HAP-1 (cell line): ENCODE data around the gene PTOV1.

Source experiments
- DNase-seq, 2 experiments: peaks; one replicate each; pipeline ENCODE4 v3.0.0-alpha.2; 2016 to 2020; ENCODE audit warnings: low spot score in 2 of 2
- H3K27me3 ChIP-seq: fragments of 250-450 bp; sonication (Bioruptor Pico); 2 replicates; pipeline ENCODE4 v1.5.1; 2020; ENCODE audit warnings: low read depth, mild to moderate bottlenecking, moderate library complexity
- H3K36me3 ChIP-seq: fragments of 250-450 bp; sonication (Bioruptor Pico); replicated peaks from 2 replicates; pipeline ENCODE4 v1.5.1; 2020; ENCODE audit warnings: mild to moderate bottlenecking
- H3K4me1 ChIP-seq: fragments of 250-450 bp; sonication (Bioruptor Pico); 2 replicates; pipeline ENCODE4 v1.5.1; 2020; ENCODE audit warnings: mild to moderate bottlenecking
- H3K4me3 ChIP-seq: fragments of 250-450 bp; sonication (Bioruptor Pico); 2 replicates; pipeline ENCODE4 v1.5.1; 2020; ENCODE audit warnings: mild to moderate bottlenecking, moderate library complexity
- H3K9me3 ChIP-seq: fragments of 250-450 bp; sonication (Bioruptor Pico); 2 replicates; pipeline ENCODE4 v1.5.1; 2020; ENCODE audit warnings: mild to moderate bottlenecking, moderate library complexity
- in situ Hi-C: fragments of 300-500 bp; cut with MboI; formaldehyde crosslinking; loops from 3 replicates; pipeline ENCODE4 v1.14.3; 2020; ENCODE audit warnings: low sequenced_read_pairs, inconsistent platforms, mixed read lengths

PTOV1 gene

DNA sequence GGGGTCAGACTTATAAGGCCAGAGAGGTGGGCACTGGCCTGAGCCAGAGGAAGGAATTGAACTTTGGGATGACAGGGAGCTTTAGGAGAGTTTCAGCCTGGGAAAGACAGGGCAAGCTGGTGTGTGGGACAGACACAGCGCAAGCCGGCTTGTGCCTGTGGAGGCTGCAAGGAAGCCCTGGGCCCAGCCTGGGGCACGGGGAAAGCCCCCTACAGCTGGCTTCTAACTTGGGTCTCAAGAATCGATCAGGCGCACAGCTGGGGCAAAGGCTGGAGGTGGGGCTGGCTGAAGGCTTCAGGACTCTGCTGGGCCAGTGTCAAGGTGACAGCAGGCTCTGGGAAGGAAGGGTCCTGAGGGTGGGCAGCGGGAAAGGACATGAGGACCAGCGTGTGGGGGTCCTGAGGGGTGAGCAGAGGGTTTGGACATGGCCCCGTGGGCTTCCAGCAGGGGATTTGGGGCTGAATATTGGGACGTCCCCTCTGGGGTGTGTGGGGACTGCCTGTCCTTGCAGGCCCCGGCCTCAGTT is 3.0 kb downstream of the PTOV1 start:
- Histone ChIP-seq H3K9me3 (0 out of 2 replicates have a peak, but pooled peaks cover 3% of the 10 kb centered on the region), H3K36me3 (peaks cover 53% of the 10 kb centered on the region), H3K4me1 (peaks cover 11% of the 10 kb centered on the region), H3K27me3 (no peaks in the 10 kb centered on the region), H3K4me3 (no peak overlapping the region)
- DNase-seq = no peak
- in situ Hi-C loops = loop anchor here (25.0 kb wide), 1 partner anchor 367 kb away; the partner anchor contains the start of genes RPL13A and RPS11

- Histone ChIP-seq H3K4me3 (no peak overlapping the region), H3K9me3 (no peaks in the 10 kb centered on the region), H3K36me3 (peaks cover 60% of the 10 kb centered on the region), H3K27me3 (no peaks in the 10 kb centered on the region), H3K4me1 (peaks cover 11% of the 10 kb centered on the region)
- in situ Hi-C loops = loop anchor here (25.0 kb wide), 1 partner anchor 367 kb away; the partner anchor contains the start of genes RPL13A and RPS11
- no peak for DNase-seq
These were observed 3.7 kb downstream of the PTOV1 start for GRCh38 chr19:49854378-49855263.

DNA sequence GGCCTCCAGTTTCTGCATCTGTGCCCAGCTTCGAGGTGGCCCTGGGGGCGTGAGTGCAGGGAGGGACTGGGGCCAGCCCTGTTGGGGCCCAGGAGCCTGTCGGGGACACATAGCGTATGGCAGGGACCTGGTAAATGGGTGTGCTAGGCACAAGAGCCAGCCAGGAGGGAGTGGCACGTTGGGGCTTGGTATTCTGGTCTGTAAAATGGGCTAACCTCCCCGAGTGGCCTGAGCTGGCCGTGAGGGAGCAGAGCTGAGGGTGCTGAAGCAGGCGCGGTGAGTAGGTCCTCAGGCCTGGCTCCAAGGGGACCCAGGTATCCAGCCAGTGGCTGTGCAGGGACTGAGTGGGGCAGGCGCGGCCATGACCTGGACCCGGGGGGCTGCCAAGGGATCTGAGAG is 4.3 kb downstream of the PTOV1 start:
- no peak for DNase-seq
- Histone ChIP-seq H3K27me3 (no peaks in the 10 kb centered on the region), H3K9me3 (no peaks in the 10 kb centered on the region), H3K36me3 (peaks cover 67% of the 10 kb centered on the region), H3K4me3 (no peak overlapping the region), H3K4me1 (peaks cover 11% of the 10 kb centered on the region)
- in situ Hi-C loops = loop anchor here (25.0 kb wide), 1 partner anchor 368 kb away; the partner anchor contains the start of genes RPL13A and RPS11

GRCh38 chr19:49855676-49856573 is 5.0 kb downstream of the PTOV1 start:
- in situ Hi-C loops = loop anchor here (25.0 kb wide), 1 partner anchor 369 kb away; the partner anchor contains the start of genes RPL13A and RPS11
- peaks cover 73% of the 10 kb centered on the region for H3K36me3 ChIP-seq
- peaks cover 11% of the 10 kb centered on the region for H3K4me1 ChIP-seq
- no peaks in the 10 kb centered on the region for H3K27me3 ChIP-seq
- no peak for DNase-seq
- H3K9me3 ChIP-seq = no peaks in the 10 kb centered on the region
- no peak overlapping the region for H3K4me3 ChIP-seq

GRCh38 chr19:49856574-49857021 is 5.6 kb downstream of the PTOV1 start:
- no peak for DNase-seq
- Histone ChIP-seq H3K27me3 (no peaks in the 10 kb centered on the region), H3K4me3 (no peak overlapping the region), H3K9me3 (no peaks in the 10 kb centered on the region), H3K36me3 (peaks cover 77% of the 10 kb centered on the region), H3K4me1 (peaks cover 11% of the 10 kb centered on the region)
- in situ Hi-C loops = loop anchor here (25.0 kb wide), 1 partner anchor 369 kb away; the partner anchor contains the start of genes RPL13A and RPS11

DNA sequence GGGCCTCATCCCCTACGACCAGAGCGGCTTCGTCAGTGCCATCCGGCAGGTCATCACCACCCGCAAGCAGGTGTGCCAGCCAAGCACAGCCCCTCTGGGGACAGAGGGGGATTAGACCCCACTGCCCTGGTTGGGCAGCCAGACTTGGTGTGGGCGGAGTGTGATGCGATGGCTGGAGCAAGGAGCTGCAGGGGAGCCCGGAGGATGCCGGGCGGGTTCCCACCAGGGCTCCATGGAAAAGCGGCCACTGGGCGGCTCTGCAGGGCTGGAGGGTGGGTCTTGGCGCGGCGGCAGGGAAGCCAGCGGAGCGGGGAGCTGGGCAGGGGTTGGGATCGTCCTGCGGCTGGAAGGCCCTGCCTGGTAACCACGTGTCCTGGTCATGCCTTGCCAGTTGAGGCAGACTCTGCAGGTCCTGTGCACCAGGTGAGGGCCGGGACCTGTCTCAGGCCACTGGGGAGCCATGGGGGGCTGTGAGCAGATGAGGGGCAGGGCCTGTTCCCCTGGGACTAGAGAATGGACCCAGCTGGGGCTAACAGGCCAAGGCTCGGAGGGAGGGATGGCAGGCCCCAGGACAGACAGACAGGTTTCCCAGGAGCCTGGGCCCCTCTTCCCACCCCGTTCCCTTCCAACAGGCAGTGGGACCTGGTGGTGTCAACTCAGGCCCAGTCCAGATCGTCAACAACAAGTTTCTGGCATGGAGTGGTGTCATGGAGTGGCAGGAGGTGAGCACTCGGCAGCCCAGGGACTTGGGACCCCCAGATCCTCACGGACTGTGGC is 6.3 kb downstream of the PTOV1 start:
- no peak for DNase-seq
- Histone ChIP-seq H3K9me3 (no peaks in the 10 kb centered on the region), H3K36me3 (peaks cover 75% of the 10 kb centered on the region), H3K27me3 (no peaks in the 10 kb centered on the region), H3K4me1 (peaks cover 9% of the 10 kb centered on the region), H3K4me3 (no peak overlapping the region)
- in situ Hi-C loops = loop anchor here (25.0 kb wide), 1 partner anchor 370 kb away; the partner anchor contains the start of genes RPL13A and RPS11

DNA sequence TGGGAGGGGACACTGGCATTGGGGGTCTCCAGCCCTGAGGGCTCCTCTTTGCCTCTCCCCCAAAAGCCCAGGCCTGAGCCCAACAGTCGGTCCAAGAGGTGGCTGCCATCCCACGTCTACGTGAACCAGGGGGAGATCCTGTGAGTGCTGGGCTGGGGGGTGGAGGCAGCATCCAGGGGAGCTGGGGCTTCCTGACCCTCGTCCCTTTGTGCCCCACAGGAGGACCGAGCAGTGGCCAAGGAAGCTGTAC is 6.8 kb downstream of the PTOV1 start:
- Histone ChIP-seq H3K4me3 (no peak overlapping the region), H3K36me3 (peaks cover 74% of the 10 kb centered on the region), H3K4me1 (peaks cover 4% of the 10 kb centered on the region), H3K27me3 (no peaks in the 10 kb centered on the region), H3K9me3 (no peaks in the 10 kb centered on the region)
- in situ Hi-C loops = loop anchor here (25.0 kb wide), 1 partner anchor 370 kb away; the partner anchor contains the start of genes RPL13A and RPS11
- no peak for DNase-seq

DNA sequence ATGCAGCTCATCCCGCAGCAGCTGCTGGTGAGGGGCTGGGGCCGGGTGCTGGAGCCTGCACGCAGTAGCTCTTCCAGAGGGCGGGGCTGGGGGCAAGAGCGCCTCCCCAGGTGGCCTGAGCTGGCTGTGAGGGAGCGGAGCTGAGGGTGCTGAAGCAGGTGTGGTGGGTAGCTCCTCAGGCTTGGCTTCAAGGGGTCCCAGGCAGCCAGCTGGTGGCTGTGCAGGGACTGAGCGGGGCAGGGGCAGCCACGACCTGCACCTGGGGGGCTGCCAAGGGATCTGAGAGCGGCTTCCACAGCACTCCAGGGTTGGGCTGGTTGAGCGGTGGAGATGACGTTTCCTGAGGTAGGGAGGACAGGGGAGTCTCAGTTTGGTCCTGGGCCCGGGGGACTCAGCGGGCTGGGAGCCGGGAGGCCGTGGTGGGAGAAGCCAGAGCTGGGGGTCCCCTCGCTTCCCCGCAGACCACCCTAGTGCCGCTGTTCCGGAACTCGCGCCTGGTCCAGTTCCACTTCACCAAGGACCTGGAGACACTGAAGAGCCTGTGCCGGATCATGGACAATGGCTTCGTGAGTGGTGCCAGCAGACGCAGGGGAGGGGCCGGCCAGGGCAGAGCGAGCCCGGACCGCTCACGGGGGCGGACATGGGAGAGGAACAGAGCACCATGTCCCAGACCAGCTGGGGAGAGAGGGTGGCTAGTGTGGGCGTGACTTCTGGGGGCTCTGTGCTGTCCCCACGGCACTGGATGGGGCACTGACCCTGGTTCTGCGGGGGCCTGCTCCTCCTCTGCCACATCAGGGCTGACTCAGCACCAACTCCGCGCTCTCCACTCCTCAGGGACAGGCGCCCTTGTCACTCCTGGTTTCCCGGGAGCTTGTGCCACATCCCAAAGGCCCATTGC is 7.4 kb downstream of the PTOV1 start:
- no peak for DNase-seq
- Histone ChIP-seq H3K36me3 (peaks cover 78% of the 10 kb centered on the region), H3K9me3 (no peaks in the 10 kb centered on the region), H3K4me1 (peaks cover 4% of the 10 kb centered on the region; the same call in 1 of the 2 replicates), H3K4me3 (no peak overlapping the region), H3K27me3 (no peaks in the 10 kb centered on the region)
- in situ Hi-C loops = loop anchor here (25.0 kb wide), 1 partner anchor 371 kb away; the partner anchor contains the start of genes RPL13A and RPS11

- Histone ChIP-seq H3K27me3 (no peaks in the 10 kb centered on the region), H3K4me3 (no peak overlapping the region), H3K9me3 (no peaks in the 10 kb centered on the region), H3K36me3 (peaks cover 85% of the 10 kb centered on the region), H3K4me1 (peaks cover 4% of the 10 kb centered on the region)
- in situ Hi-C loops = loop anchor here (25.0 kb wide), 1 partner anchor 373 kb away; the partner anchor contains the start of genes RPL13A and RPS11
- no peak for DNase-seq
These were observed 8.8 kb downstream of the PTOV1 start for GRCh38 chr19:49859682-49860335.

- Histone ChIP-seq H3K4me1 (peaks cover 7% of the 10 kb centered on the region), H3K36me3 (peaks cover 82% of the 10 kb centered on the region), H3K4me3 (no peak overlapping the region), H3K9me3 (no peaks in the 10 kb centered on the region), H3K27me3 (no peaks in the 10 kb centered on the region)
- DNase-seq = no peak
- in situ Hi-C loops = loop anchor here (25.0 kb wide), 1 partner anchor 373 kb away; the partner anchor contains the start of genes RPL13A and RPS11
These were observed 9.6 kb downstream of the PTOV1 start for GRCh38 chr19:49860336-49861102.

GRCh38 chr19:49861107-49861506 is 10.1 kb downstream of the PTOV1 start:
- Histone ChIP-seq H3K4me1 (peaks cover 13% of the 10 kb centered on the region), H3K9me3 (no peaks in the 10 kb centered on the region), H3K27me3 (no peaks in the 10 kb centered on the region), H3K36me3 (peaks cover 76% of the 10 kb centered on the region), H3K4me3 (no peak overlapping the region)
- in situ Hi-C loops = loop anchor here (25.0 kb wide), 1 partner anchor 374 kb away; the partner anchor contains the start of genes RPL13A and RPS11
- peak in 1 of 2 experiments; percentile 72 for DNase-seq
